ENCODE data around the gene TLE7.

Gene TLE7

DNA sequence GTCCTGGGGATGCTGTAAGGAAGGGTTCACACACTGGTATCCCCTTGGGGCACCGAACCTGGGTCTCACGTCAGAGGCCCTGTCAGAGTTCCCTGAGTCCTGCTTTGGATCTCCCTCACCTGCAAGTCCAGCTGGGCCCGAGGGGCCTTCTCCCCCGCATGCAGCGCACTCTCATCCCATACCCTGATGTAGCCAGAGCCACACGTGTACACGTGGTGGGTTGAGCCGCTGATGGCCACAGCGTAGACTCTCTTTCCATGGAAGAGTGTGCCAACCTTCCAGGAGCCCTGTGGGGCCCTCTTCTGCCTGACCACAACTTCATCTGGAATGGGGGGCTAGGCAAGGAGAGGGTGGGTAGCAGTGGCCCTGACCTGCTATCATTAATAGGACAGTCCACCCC lies 9.9 kb downstream of the TLE7 start:
- no peak for TF ChIP-seq CTCF (IDR thresholded peaks at IDR 0.05)

GRCh38 chr16:71431176-71431575 lies 10.7 kb downstream of the TLE7 start:
- TF ChIP-seq CTCF (IDR thresholded peaks at IDR 0.05), result no peak

DNA sequence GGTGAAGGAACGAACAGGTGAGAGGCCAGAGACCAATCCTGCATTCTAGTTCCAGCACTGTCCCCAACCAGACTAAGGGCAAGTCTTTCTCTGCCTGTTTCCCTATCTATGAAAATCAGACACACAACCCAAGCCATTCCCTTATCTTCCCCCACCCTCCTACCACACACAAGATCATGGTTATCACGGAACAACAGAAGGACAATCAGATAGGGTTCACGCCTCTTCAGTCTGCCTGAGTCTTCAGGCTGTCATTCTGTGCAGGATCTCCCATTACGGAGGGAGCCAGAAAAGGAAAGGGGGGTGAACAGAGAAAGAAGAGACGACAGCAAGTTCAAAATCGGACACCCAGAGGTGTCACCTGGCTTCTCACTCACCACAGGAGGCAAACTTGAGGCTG lies 11.1 kb downstream of the TLE7 start:
- TF ChIP-seq CTCF (IDR thresholded peaks at IDR 0.05), result no peak

DNA sequence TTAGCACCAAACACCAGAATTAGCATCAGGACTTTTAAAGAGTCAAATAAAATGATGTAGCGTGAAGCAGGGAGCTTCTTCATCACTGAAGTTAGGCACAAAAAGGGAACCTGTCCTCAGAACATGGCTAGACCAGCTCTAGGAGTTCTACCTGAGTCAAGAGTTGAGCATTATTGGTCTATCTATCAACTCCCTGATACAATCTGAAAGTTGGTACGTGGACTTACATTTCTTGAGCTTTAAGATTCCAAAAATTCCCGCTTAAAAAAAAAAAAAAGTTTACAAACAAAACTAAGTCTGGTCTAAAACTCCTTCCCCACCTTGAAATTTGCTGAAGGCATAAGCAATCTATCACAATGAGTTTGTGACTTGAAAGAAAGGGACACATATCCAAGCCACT lies 12.3 kb downstream of the TLE7 start:
- TF ChIP-seq CTCF (IDR thresholded peaks at IDR 0.05), result no peak

GRCh38 chr16:71428883-71429282 lies 13.0 kb downstream of the TLE7 start:
- TF ChIP-seq CTCF (IDR thresholded peaks at IDR 0.05), result no peak

DNA sequence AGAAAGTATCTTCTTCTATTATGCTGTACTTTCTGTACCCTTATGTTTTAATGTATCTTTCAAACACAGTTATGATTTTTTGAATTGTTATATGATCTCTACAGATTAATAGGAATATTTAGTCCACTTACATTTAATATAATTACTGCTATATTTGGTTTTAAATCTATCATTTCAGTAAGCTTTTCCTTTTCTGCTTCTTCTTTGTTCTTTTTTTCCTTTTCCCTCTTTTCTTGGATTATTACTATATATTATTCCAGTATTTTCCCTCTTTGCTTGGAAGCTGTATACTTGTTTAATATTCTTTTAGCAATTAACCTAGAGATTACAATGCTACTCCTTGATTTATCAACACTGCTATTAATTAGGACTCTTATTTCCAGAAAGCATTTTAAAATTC lies 13.5 kb downstream of the TLE7 start:
- no peak for TF ChIP-seq CTCF (IDR thresholded peaks at IDR 0.05)

DNA sequence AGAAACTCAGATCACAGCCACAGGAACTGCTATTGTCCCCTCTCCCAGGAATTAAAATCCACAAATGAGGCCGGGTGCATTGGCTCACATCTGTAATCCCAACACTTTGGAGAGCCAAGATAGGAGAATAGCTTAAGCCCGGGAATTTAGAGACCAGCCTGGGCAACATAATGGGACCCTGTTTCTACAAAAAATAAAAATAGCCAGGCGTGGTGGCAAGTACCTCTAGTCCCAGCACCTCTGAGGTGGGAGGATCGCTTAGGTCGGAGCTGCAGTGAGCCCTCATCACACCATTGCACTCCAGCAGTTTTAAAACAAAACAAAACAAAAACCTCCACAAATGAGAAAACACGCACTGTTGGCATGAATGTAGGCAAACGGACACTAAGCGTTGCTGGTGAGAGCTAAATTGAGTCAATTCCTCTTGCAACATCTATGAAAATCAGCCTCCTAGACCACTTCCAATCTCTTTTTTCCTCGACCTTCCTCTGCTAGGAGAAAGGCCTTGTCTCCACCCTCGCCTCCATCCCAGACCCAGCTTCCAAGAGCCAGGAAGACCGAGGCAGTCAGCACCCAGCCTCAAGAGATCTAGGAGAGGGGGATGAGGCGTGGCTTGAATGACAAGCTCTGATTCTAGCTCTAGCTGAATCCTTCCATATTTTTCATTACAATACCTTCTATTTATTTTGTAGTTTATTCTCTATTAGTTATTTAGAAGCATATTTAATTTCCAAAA lies 14.8 kb downstream of the TLE7 start:
- TF ChIP-seq CTCF (IDR thresholded peaks at IDR 0.05), result no peak
